Activated CD4-positive, alpha-beta T cell treated with anti-CD3 and anti-CD28 coated beads, Interleukin-2, amount 10 ng/mL, durations not matched to agents 24 days and 14 days (primary cell): ENCODE measurements around the gene ING2. TPM values are rescaled to one million over a fixed set of nuclear protein-coding genes. Genes with fewer than 3 reads are reported as not detected.

Experiments
- DNase-seq: peaks from one replicate; pipeline ENCODE4 v3.0.0; 2022
- H3K27ac Mint-ChIP-seq: one replicate; pipeline ENCODE4 v1.8.0; 2022; ENCODE audit warnings: mild to moderate bottlenecking, mixed read lengths
- H3K27me3 Mint-ChIP-seq: one replicate; pipeline ENCODE4 v1.8.0; 2022; ENCODE audit warnings: mixed read lengths
- H3K36me3 Mint-ChIP-seq: one replicate; pipeline ENCODE4 v1.8.0; 2022; ENCODE audit warnings: low read depth, mild to moderate bottlenecking, mixed read lengths
- H3K4me1 Mint-ChIP-seq: one replicate; pipeline ENCODE4 v1.8.0; 2021; ENCODE audit warnings: mixed read lengths
- H3K4me3 Mint-ChIP-seq: one replicate; pipeline ENCODE4 v1.8.0; 2022; ENCODE audit warnings: mild to moderate bottlenecking, moderate library complexity, mixed read lengths
- H3K9me3 Mint-ChIP-seq: one replicate; pipeline ENCODE4 v1.8.0; 2021; ENCODE audit warnings: mixed read lengths
- intact Hi-C: fragments of 100-400 bp; cut with micrococcal nuclease; formaldehyde crosslinking; loops from one replicate; pipeline ENCODE4 v1.15.1; 2023
- total RNA-seq: library from RNA; stranded (reverse); gene quantifications from 2 replicates; pipeline ENCODE4 v1.2.3, GENCODE V29; 2022

ING2 gene
- total RNA-seq, 1 donor from 2014 or later: 13.5 TPM

DNA sequence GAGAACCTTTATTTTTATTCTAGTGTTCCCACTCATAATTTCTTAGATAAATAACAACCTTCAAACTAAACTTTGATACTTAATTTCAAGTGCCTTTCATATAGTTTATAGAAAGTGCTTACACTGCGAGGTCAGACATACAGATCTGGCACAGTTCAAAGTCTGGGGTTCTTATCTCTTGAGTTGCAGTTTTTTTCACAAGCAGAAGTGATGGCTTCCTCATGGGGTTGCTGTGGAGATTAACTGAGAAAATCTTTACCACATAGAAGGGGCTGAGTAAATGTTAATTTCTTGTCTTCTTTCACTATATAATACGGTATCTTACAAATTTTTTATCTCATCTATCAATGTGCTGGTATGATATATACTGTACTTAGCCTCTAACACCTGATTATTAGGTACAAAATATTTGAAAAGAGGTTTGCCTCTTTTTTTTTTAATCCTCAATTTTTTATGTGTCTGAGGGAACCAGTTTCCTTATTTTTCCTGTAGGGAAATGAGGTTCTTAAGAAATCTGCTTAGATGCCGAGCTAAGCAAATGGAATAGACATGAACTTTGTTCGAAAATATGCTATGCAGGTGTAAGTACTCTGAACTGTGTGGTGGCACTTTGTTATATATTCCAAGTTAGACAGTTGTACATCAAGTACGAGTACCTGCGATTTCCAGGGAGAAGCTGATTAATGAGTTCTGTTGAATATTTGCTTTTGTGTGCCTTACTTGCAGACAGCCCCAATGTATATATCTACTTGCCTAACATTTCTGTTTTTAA is 3.3 kb downstream of the ING2 start:
- Mint-ChIP-seq H3K4me1 (peaks cover 23% of the 10 kb centered on the region), H3K36me3 (peaks cover 24% of the 10 kb centered on the region), H3K9me3 (no peaks in the 10 kb centered on the region), H3K27ac (no peak overlapping the region), H3K27me3 (no peaks in the 10 kb centered on the region), H3K4me3 (no peak overlapping the region)
- intact Hi-C loops: loop anchor here (5.0 to 10.0 kb wide), 4 partner anchors 807 to 1317 kb away; partner anchors contain the start of genes ACSL1 and IRF2
- DNase-seq: no peak

GRCh38 chr4:183508697-183509335 is 4.0 kb downstream of the ING2 start:
- H3K27me3 Mint-ChIP-seq: no peaks in the 10 kb centered on the region
- intact Hi-C loops: loop anchor here (5.0 to 10.0 kb wide), 4 partner anchors 806 to 1316 kb away; partner anchors contain the start of genes ACSL1 and IRF2
- no peak overlapping the region for H3K4me3 Mint-ChIP-seq
- peaks cover 19% of the 10 kb centered on the region for H3K4me1 Mint-ChIP-seq
- H3K36me3 Mint-ChIP-seq: peaks cover 24% of the 10 kb centered on the region
- no peak for DNase-seq
- H3K9me3 Mint-ChIP-seq: no peaks in the 10 kb centered on the region
- H3K27ac Mint-ChIP-seq: no peak overlapping the region

GRCh38 chr4:183515411-183515810 is 10.6 kb downstream of the ING2 start:
- DNase-seq: no peak
- H3K27ac Mint-ChIP-seq: no peak overlapping the region
- no peak overlapping the region for H3K4me3 Mint-ChIP-seq
- no peaks in the 10 kb centered on the region for H3K9me3 Mint-ChIP-seq
- peaks cover 20% of the 10 kb centered on the region for H3K36me3 Mint-ChIP-seq
- H3K27me3 Mint-ChIP-seq: no peaks in the 10 kb centered on the region
- intact Hi-C loops: no loop called here
- H3K4me1 Mint-ChIP-seq: peaks cover 7% of the 10 kb centered on the region

- intact Hi-C loops: no loop called here
- Mint-ChIP-seq H3K9me3 (no peaks in the 10 kb centered on the region), H3K27me3 (peaks cover 4% of the 10 kb centered on the region), H3K4me1 (no peaks in the 10 kb centered on the region), H3K36me3 (peaks cover 7% of the 10 kb centered on the region), H3K4me3 (no peak overlapping the region), H3K27ac (no peak overlapping the region)
- no peak for DNase-seq
Observed at GRCh38 chr4:183517194-183517593, 12.3 kb downstream of the ING2 start.

- peaks cover 7% of the 10 kb centered on the region for H3K27me3 Mint-ChIP-seq
- no peaks in the 10 kb centered on the region for H3K9me3 Mint-ChIP-seq
- no peak overlapping the region for H3K4me3 Mint-ChIP-seq
- DNase-seq: no peak
- H3K4me1 Mint-ChIP-seq: no peaks in the 10 kb centered on the region
- intact Hi-C loops: no loop called here
- H3K27ac Mint-ChIP-seq: no peak overlapping the region
- peaks cover under 1% of the 10 kb centered on the region for H3K36me3 Mint-ChIP-seq
Observed at GRCh38 chr4:183517781-183518180, 12.9 kb downstream of the ING2 start.

DNA sequence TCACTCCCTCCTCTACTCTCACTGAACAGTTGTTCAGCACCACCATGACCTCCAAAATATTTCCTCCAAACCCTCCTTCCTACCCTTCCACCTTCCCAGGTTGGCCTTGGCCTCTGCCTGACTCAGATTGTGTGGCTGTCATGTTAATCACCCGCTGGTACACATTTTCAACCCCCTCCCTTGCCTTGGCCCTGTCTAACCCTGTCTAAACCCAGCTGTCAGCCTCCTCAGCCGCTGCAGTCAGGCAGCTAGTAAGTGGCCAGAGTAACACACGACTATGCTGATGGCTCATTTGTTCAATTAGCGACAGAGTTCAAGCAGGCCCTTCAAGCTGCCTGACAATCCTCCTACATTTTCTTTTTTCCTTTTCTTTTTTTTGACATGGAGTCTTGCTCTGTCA is 18.0 kb downstream of the ING2 start:
- no peak for DNase-seq
- Mint-ChIP-seq H3K27me3 (peaks cover 27% of the 10 kb centered on the region), H3K36me3 (no peaks in the 10 kb centered on the region), H3K4me1 (no peaks in the 10 kb centered on the region), H3K9me3 (no peaks in the 10 kb centered on the region), H3K27ac (no peak overlapping the region), H3K4me3 (no peak overlapping the region)
- intact Hi-C loops: no loop called here

GRCh38 chr4:183527326-183527725 is 22.5 kb downstream of the ING2 start:
- H3K9me3 Mint-ChIP-seq: no peaks in the 10 kb centered on the region
- H3K4me1 Mint-ChIP-seq: no peaks in the 10 kb centered on the region
- peaks cover 42% of the 10 kb centered on the region for H3K27me3 Mint-ChIP-seq
- no peak overlapping the region for H3K4me3 Mint-ChIP-seq
- no peak for DNase-seq
- intact Hi-C loops: no loop called here
- H3K36me3 Mint-ChIP-seq: no peaks in the 10 kb centered on the region
- no peak overlapping the region for H3K27ac Mint-ChIP-seq

DNA sequence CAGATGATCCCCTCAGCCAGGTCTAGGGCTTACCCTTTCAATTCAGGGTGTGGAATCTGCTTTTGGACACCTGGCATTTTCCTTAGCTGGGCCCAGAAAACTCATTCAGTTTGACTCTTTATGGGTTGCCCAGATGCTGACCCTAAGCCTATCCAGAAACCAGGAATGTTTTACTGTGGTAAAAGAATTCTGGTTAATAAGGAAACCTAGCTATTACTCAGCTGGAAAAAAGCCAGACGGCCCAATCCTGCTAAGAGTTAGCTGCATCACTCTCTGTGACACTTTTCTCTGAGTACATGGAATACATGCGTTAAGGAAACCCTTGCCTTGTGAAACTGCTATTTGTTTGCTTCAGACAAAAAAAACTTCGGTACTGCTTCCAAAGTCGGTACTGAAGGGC is 28.0 kb downstream of the ING2 start:
- intact Hi-C loops: no loop called here
- DNase-seq: no peak
- Mint-ChIP-seq H3K27ac (no peak overlapping the region), H3K27me3 (peaks cover 23% of the 10 kb centered on the region), H3K4me3 (no peak overlapping the region), H3K36me3 (no peaks in the 10 kb centered on the region), H3K9me3 (no peaks in the 10 kb centered on the region), H3K4me1 (no peaks in the 10 kb centered on the region)

DNA sequence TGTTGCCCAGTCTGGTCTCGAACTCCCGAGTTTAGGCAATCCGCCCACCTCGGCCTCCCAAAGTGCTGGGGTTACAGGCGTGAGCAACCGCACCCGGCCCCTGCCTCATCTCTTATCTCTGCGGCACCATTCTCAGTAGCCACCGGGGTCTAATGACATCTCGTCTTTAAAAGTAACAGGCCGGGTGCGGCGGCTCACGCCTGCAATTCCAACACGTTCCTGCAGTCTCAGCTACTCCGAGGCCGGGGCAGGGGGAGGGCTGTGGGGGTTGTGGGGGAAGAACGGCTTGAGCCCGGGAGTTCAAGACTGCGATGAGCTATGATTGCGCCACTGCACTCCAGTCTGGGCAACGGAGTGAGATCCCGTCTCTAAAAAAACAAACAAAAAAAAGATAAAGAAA is 28.8 kb downstream of the ING2 start:
- no peaks in the 10 kb centered on the region for H3K36me3 Mint-ChIP-seq
- H3K27ac Mint-ChIP-seq: no peak overlapping the region
- no peak for DNase-seq
- no peaks in the 10 kb centered on the region for H3K9me3 Mint-ChIP-seq
- H3K4me3 Mint-ChIP-seq: no peak overlapping the region
- intact Hi-C loops: no loop called here
- H3K27me3 Mint-ChIP-seq: peaks cover 18% of the 10 kb centered on the region
- no peaks in the 10 kb centered on the region for H3K4me1 Mint-ChIP-seq

- Mint-ChIP-seq H3K36me3 (no peaks in the 10 kb centered on the region), H3K27ac (no peak overlapping the region), H3K4me1 (no peaks in the 10 kb centered on the region), H3K9me3 (peaks cover 5% of the 10 kb centered on the region), H3K27me3 (no peaks in the 10 kb centered on the region), H3K4me3 (no peak overlapping the region)
- intact Hi-C loops: no loop called here
- no peak for DNase-seq
Observed at GRCh38 chr4:183540410-183541009, 35.7 kb downstream of the ING2 start.

DNA sequence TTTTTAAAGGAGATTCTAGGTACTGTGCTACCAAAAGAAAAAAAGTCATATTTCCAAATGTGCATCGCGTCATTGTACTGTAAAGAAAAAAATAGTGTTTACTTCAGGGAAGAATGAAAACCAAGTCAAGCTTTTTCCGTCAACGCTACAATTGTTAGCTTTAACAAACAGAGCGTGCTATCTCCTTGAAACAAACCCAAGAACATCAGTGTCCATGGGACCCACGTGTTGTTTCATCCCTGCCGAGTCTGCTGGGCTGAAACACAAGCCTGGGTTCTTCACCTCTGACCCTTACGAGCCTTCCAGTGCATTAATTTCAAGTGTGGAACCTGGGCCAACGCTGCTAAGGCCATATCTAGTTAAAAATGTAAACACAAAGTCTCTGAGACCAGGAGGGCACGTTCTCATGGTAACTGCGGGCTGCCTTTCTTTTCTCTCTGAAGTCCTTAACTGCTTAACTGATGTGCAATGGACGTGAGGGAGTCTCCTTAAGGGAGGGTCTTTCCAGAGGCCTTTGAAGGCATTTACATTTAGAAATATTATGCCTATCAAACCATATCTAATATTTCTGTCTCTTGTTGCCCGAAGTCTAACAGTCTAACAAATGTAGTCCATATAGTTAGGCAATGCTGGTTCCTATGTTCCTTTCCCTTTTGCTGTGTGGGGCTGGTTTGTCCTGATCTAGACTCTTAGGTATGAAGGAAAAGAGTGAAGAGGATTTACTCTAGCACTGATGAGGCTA is 36.3 kb downstream of the ING2 start:
- DNase-seq: no peak
- Mint-ChIP-seq H3K36me3 (no peaks in the 10 kb centered on the region), H3K27ac (no peak overlapping the region), H3K9me3 (peaks cover 5% of the 10 kb centered on the region), H3K27me3 (no peaks in the 10 kb centered on the region), H3K4me1 (no peaks in the 10 kb centered on the region), H3K4me3 (no peak overlapping the region)
- intact Hi-C loops: no loop called here

- H3K27me3 Mint-ChIP-seq: no peaks in the 10 kb centered on the region
- no peak overlapping the region for H3K27ac Mint-ChIP-seq
- H3K9me3 Mint-ChIP-seq: peaks cover 9% of the 10 kb centered on the region
- no peaks in the 10 kb centered on the region for H3K36me3 Mint-ChIP-seq
- no peak for DNase-seq
- H3K4me1 Mint-ChIP-seq: no peaks in the 10 kb centered on the region
- intact Hi-C loops: no loop called here
- no peak overlapping the region for H3K4me3 Mint-ChIP-seq
Observed at GRCh38 chr4:183541752-183542040, 36.8 kb downstream of the ING2 start.

DNA sequence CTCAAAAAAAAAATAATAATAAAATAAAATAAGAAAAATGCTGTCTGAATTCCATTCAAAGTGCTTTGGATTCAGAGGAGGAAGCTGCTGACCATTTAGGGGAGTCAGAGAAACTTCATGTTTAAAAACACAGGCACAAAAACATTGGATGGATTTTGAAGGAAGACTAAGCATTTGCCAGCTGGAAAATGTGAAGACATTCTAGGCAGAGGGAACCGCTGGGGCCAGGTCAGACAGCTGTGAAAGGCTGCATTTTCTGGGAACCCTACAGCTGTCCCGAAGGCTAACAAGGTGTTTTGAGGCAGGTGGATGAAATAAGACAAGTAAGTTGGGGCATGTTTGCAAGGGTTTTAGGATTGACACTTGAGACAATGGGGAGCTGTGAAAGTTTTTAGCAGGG is 38.6 kb downstream of the ING2 start:
- Mint-ChIP-seq H3K36me3 (no peaks in the 10 kb centered on the region), H3K4me1 (no peaks in the 10 kb centered on the region)

GRCh38 chr4:183544109-183544508 is 39.3 kb downstream of the ING2 start:
- intact Hi-C loops: no loop called here
- Mint-ChIP-seq H3K27ac (no peak overlapping the region), H3K4me1 (no peaks in the 10 kb centered on the region), H3K9me3 (peaks cover 10% of the 10 kb centered on the region), H3K4me3 (no peak overlapping the region), H3K27me3 (peaks cover 4% of the 10 kb centered on the region), H3K36me3 (no peaks in the 10 kb centered on the region)
- no peak for DNase-seq

More for the DNA sequence above, 38.6 kb downstream of the ING2 start:
- no peak overlapping the region for H3K27ac Mint-ChIP-seq
- DNase-seq: no peak
- peaks cover 3% of the 10 kb centered on the region for H3K27me3 Mint-ChIP-seq
- intact Hi-C loops: no loop called here
- no peak overlapping the region for H3K4me3 Mint-ChIP-seq
- H3K9me3 Mint-ChIP-seq: peaks cover 10% of the 10 kb centered on the region
